ENCODE data around the gene CD300A.

CD300A gene

DNA sequence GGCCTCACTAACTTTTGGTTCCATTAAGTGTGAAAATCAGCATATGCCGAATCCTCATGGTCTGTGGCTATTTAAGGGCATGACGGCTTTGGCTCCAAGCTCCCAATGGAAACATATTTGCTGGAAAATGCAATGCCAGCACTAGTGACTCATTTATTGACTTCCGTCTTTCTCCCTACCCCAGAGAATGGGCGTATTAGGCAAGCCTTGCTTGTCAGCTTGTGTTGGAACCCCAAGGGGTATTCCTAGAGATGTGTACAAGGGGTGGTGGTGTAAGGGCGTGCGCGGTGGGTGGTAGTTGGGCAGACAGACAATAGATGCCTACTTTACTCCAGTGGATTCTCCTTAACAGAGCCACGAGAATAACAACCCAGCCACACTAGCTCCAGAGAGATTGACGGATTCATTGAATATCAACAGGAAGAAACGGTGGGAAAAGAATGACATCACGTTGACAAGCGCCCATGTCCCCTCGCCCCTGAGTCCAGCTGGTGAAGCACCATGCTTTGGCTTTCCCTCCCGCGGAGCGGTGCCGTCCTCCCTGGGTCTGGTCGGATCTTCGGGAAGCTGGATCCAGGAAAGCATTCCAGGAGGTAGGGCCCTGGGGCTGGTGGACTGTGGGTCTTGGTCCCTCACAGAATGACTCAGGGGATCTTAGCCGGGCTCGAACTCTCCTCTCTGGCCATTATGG is 54.5 kb downstream of the CD300A start:
- no peak for DNase-seq (ENCODE audit: insufficient read length, low spot score)
- TF ChIP-seq POLR2A (IDR thresholded peaks at IDR 0.05; ENCODE audit: low read depth, low read length): no peak
- FAIRE-seq: no peak

DNA sequence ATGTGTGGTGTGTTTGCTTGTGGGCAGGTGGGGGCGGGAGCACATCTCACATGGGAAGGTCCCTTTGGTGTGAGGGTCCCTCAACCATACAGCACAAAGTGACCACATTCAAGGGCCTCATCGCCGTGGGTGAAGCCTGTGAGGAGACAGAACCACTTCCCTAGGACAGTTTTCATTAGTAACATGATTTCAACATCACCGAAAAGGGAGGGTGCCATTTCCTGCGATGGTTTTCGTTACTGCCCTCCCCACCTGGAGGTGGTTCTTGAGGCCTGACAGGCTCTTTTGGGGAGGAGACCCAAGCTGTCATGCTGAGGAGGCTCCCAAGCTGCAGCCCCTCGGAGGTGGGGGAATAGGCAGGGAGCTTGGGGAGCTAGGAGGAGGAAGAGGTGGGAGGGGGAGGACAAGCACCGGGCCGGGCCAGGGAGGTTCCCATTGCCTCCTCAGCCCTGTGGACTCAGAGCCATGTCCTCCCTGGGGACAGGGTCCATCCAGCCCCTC is 55.3 kb downstream of the CD300A start:
- FAIRE-seq (no peak), DNase-seq (ENCODE audit: insufficient read length, low spot score) (no peak)
- TF ChIP-seq POLR2A (IDR thresholded peaks at IDR 0.05; ENCODE audit: low read depth, low read length): no peak

DNA sequence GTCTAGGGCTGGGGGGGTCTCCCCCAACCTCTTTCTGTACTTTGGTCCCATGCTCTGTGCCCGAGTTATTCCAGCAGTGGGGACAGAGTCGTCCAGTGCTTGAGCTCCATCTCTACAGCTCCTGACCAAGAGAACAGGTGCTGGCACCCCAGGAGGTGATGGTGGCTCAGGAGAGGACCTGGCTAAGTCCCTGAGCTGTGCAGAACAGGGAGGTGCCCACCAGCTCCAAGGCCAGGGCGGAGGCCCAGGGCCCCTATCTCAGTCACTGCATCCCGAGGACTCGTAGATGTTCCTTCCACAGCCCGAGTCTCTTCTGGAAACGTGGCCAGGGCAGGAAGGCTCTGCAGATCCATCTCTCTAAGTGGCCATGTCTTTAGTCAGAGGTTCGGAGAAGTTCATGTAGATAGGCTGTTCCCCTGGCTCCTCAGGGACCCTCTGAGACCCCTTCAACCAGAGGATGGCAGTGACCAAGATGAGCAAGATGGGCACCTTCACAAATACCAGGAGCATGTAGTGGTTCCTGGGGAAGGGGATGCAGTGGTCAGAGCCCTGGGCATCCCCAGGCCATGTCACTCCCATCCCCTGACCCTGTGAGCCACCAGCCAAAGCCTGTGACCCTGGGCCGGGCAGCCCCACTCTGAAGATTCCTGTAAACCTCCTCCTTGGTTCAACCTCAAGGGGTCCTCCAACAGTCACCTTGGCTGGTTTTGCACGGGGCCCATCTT is 56.1 kb downstream of the CD300A start:
- DNase-seq (ENCODE audit: insufficient read length, low spot score): no peak
- no peak for TF ChIP-seq POLR2A (IDR thresholded peaks at IDR 0.05; ENCODE audit: low read depth, low read length)
- no peak for FAIRE-seq

DNA sequence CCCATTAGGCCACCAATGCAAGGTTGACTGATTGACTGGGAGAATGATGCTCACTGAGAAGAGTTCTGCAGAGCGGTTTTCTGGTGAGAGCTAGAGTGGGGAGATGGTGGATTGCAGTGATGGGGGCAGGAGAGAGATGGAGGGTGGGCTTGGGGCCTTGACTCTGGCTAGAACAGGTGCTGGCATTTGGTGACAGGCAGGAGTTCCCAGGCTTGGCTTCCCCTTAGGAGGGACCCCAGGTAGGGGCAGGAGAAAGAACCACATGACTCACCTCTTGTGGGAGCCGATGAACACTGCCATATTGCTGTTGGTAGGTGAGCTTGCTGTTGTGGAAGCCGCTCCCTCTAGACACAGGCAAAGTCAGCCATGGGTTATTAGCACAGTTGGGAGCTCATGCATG is 56.9 kb downstream of the CD300A start:
- FAIRE-seq (no peak), DNase-seq (ENCODE audit: insufficient read length, low spot score) (no peak)
- TF ChIP-seq POLR2A (IDR thresholded peaks at IDR 0.05; ENCODE audit: low read depth, low read length): no peak

DNA sequence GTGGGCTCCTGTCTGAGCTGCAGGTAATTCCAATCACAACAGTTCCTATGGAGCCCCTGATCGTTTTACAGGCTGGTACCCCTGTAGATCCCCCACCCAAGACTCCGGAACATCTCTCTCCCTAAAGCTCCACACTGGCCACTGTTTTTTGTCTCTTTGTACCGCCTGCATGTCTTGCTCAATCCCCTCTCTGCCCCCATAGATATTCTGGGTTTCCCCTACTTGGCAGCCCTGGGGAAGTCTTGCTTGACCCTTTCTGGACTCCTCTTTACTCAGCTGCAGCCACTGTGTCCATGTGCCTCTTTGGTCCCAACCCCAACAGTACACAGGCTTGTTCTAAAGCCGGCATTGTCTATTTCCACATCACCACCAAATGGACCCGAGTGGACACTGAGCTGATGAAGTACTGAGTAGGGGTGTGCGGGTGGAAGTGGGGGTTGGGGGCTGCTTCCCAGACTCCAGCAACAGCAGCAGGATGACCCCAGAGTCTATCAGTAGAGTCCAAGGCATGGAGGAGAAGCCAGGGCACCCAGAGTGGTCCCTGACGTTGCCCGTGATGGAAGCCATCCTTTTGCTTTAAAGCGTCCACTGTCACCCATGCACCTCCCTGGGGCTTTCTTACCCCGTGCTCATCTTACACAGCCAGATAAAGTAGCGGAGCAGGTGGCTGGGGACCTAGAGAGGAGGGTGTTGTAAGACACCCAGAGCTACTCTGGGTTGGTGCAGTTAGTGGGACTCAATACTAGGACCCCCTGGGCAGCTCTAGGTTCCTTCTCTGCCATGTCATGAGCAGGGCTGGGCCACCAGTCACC is 58.4 kb downstream of the CD300A start:
- FAIRE-seq: no peak
- no peak for DNase-seq (ENCODE audit: insufficient read length, low spot score)
- TF ChIP-seq POLR2A (IDR thresholded peaks at IDR 0.05; ENCODE audit: low read depth, low read length): no peak

DNA sequence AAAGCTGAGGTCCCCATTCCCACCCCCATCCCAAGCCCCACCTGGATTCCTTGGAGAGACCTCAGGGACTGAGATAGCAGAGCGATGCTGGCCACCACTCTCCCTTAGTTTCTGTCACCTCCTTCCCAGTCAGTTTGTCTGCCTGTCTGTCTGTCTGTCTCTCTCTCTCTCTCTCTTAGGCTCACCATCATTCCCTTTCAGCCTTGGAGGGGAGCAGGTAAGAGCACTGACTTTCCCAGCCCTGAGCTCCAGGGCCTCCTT is 59.0 kb downstream of the CD300A start:
- DNase-seq (ENCODE audit: insufficient read length, low spot score) (no peak), FAIRE-seq (no peak)
- TF ChIP-seq POLR2A (IDR thresholded peaks at IDR 0.05; ENCODE audit: low read depth, low read length): no peak

DNA sequence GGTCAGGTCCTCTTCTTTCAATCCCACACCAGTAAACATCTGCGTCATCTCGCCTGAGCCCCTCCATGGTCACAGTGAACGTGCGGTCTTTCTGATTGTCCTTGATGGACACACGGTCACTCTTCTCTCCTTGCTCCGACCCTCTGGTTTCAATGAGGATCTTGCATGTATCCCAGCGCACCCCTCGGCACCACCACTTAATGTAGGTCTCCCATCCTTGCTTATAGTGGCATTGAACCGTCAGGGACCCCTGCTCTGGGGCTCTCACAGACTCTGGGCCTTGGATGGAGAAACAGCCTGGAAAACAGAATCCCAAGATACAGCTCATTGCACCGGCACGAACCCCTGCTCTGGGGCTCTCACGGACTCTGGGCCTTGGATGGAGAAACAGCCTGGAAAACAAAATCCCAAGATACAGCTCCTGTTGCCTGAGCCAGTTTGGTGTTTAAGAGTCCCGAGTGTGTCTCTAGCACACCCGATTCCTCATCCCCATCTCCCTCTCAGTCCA is 59.4 kb downstream of the CD300A start:
- DNase-seq (ENCODE audit: insufficient read length, low spot score): no peak
- no peak for TF ChIP-seq POLR2A (IDR thresholded peaks at IDR 0.05; ENCODE audit: low read depth, low read length)
- no peak for FAIRE-seq

DNA sequence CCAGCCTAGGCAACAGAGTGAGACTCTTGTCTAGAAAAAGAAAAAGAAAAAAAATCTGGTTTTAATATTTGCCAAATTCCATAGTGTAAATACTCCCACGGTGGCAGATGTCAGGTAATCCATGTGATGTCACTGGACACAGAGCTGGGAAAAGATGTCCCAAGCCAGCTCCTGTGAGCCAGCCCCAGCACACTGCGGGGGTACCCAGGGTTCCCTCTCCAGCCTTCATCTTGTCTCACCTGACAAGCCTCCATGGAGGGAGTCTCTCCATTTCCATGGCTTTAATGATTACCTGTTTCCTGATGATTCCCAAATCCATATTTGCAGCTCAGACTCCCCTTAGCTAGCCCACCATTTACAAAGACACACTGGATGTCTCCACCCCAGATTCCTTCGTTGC is 60.2 kb downstream of the CD300A start:
- DNase-seq (ENCODE audit: insufficient read length, low spot score) (no peak), FAIRE-seq (no peak)
- no peak for TF ChIP-seq POLR2A (IDR thresholded peaks at IDR 0.05; ENCODE audit: low read depth, low read length)

DNA sequence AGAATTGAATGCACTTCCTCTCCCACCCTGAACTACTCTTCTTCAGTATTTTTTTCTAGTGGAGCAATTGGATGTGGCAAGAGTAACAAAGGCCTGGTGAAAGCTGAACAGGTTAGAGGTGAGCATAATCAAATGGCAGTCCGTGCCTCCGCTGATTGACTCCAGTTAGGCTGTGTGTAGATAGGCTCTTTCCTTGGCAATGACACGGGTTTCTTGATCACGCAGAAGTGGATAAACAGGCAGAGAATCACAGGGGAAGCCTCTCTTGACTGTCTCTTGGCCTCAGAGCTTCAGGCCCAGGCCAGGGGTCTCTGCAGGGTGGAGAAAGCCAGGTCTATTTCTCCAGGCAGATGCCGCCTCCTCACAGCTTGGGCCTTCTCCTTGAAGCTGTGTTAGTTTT is 60.6 kb downstream of the CD300A start:
- no peak for TF ChIP-seq POLR2A (IDR thresholded peaks at IDR 0.05; ENCODE audit: low read depth, low read length)
- FAIRE-seq: no peak
- no peak for DNase-seq (ENCODE audit: insufficient read length, low spot score)

DNA sequence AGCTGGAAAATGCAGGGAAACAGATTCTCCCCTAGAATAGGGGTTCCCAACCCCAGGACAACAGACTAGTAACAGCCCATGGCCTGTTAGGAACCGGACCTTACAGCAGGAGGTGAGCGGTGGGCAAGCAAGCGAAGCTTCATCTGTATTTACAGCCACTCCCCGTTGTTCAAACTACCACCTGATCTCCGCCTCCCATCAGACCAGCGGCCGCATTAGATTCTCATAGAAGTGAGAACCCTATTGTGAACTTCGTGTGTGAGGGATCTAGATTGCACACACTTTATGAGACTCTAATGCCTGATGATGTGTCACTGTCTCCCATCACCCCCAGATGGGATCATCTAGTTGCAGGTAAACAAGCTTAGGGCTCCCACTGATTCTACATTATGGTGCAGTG is 61.3 kb downstream of the CD300A start:
- TF ChIP-seq POLR2A (IDR thresholded peaks at IDR 0.05; ENCODE audit: low read depth, low read length): no peak
- FAIRE-seq: no peak
- no peak for DNase-seq (ENCODE audit: insufficient read length, low spot score)

DNA sequence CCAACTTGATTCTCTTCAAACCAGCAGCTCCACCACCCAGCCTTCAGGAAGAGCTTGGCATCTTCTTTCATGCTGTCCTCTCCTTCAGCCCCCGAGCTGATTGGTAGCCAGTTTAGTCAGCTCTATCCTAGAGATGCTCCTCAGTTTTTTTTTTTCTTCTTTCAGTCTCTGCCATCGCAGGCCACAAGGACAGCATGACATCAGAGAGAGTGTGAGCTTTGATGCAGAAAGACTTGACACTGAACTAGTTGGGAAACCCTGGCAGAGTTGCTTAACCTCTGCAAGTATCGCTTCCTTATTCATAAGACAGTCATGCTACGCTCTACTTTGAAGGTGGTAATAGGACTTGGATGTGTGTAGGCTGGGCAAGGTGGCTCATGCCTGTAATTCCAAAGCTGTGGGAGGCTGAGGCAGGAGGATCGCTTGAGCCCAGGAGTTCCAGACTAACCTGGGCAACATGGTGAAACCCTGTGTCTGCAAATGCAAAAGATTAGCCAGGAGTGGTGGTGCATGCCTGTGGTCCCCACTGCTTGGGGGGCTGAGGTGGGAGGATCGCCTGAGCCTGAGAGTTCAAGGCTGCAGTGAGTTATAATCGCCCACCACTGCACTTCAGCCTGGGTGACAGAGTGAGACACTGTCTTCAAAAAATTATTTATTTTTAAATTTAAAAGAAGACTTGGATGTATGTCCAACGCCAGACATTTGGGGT is 62.2 kb downstream of the CD300A start:
- TF ChIP-seq POLR2A (IDR thresholded peaks at IDR 0.05; ENCODE audit: low read depth, low read length): no peak
- FAIRE-seq: no peak
- DNase-seq (ENCODE audit: insufficient read length, low spot score): no peak

DNA sequence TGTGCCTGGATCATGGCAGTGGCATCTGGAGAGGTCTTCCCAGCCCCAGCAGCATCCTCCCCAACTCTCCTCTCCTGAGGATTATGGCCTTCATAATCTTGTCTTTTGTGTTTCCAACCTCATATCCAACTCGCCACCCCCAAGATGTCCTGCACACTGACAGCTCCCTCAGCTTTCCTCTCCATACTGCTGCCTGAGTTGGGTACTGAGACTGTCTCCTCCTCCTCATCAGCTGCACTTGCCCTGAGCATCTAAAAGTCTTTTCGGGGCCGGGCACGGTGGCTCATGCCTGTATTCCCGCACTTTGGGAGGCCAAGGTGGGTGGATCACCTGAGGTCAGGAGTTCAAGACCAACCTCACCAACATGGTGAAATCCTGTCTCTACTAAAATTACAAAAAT is 62.8 kb downstream of the CD300A start:
- FAIRE-seq (no peak), DNase-seq (ENCODE audit: insufficient read length, low spot score) (no peak)
- TF ChIP-seq POLR2A (IDR thresholded peaks at IDR 0.05; ENCODE audit: low read depth, low read length): no peak

DNA sequence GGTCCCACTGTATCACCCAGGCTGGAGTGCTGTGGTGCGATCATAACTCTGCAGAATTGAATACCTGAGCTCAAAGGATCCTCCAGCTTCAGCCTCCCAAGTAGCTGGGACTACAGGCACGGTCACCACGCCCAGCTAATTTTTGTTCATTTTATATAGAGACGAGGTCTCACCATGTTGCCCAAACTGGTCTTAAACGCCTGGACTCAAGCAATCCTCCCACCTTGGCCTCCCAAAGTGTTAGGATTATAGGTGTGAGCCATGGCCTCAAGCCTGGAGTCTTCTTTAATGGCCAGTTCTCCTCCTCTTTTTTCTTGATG is 64.4 kb downstream of the CD300A start:
- no peak for TF ChIP-seq POLR2A (IDR thresholded peaks at IDR 0.05; ENCODE audit: low read depth, low read length)
- FAIRE-seq: no peak
- DNase-seq (ENCODE audit: insufficient read length, low spot score): no peak

DNA sequence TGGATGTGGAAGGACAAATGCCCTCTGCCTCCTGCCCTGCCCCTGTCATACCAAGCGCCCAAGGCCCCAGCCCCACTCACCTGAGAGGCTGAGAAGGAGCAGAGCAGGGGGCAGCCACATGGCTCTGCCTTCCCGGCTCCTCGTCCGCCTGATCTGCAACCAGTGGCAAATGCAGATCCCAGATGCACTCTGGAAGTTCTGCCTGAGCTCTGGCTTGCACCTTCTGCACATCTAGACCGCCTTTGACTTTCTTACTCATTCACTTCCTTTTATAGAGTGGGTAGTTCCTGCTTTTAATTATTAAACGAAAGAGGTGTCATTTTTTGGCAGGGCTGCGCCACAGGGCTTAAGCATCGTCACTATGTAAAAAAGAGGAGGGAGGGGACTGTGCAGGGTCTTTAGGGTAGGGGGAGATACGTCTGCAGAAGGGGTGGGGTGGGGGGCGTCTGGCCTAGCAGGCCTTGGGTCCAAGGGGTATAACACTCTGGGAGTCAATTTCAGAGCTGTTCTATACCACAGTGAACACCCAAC is 64.9 kb downstream of the CD300A start, which contains the start of gene CD300LB:
TSS of gene CD300LB (minus strand) at position 245 of the 531 bp plus-strand sequence. CDS start at position 120, 125 bp downstream.
- FAIRE-seq: no peak
- DNase-seq (ENCODE audit: insufficient read length, low spot score): no peak
- TF ChIP-seq POLR2A (IDR thresholded peaks at IDR 0.05; ENCODE audit: low read depth, low read length): no peak

Measured in H54 (cell line).